Measurements from ENCODE around the gene HPS3.
A peak's percentile ranks its signal among the peaks of the same experiment; 100 is the strongest.

HPS3 gene

GRCh38 chr3:149160754-149161300 lies 31.4 kb downstream of the HPS3 start:
- Histone ChIP-seq H3K27ac (no peak overlapping the region), H3K27me3 (no peaks in the 10 kb centered on the region), H3K4me1 (peaks cover 8 to 10% (median 9%) of the 10 kb centered on the region in 10 experiments), H3K36me3 (peaks cover 56 to 99% (median 84%) of the 10 kb centered on the region in 11 experiments), H4K20me1 (no peaks in the 10 kb centered on the region), H3K9ac (no peak overlapping the region), H3K4me3 (no peak overlapping the region), H3K4me2 (no peak overlapping the region), H3K9me3 (replicated peaks in 1 of 11) (no peaks in the 10 kb centered on the region)
- TF ChIP-seq Cebpa-rat (IDR thresholded peaks at IDR 0.05), result no peak

GRCh38 chr3:149162007-149162406 lies 32.6 kb downstream of the HPS3 start:
- Histone ChIP-seq H3K4me3 (no peak overlapping the region), H4K20me1 (no peaks in the 10 kb centered on the region), H3K27ac (no peak overlapping the region), H3K4me2 (no peak overlapping the region), H3K9ac (no peak overlapping the region), H3K9me3 (replicated peaks in 1 of 11) (no peaks in the 10 kb centered on the region), H3K36me3 (peaks cover 53 to 100% (median 86%) of the 10 kb centered on the region in 11 experiments), H3K27me3 (no peaks in the 10 kb centered on the region), H3K4me1 (peaks cover 8 to 10% (median 9%) of the 10 kb centered on the region in 10 experiments)
- TF ChIP-seq Cebpa-rat (IDR thresholded peaks at IDR 0.05), result no peak

GRCh38 chr3:149163066-149163465 lies 33.6 kb downstream of the HPS3 start:
- H3K9ac ChIP-seq, result no peak overlapping the region
- H3K27ac ChIP-seq, result no peak overlapping the region
- peak overlapping the region; percentile 21 to 65 (median 40); a peak in 21 of 22 replicates for H3K4me2 ChIP-seq
- H3K36me3 ChIP-seq, result peaks cover 55 to 100% (median 85%) of the 10 kb centered on the region in 11 experiments
- H3K4me3 ChIP-seq, result no peak overlapping the region
- H4K20me1 ChIP-seq, result no peaks in the 10 kb centered on the region
- no peaks in the 10 kb centered on the region for H3K9me3 ChIP-seq (replicated peaks in 1 of 11)
- TF ChIP-seq Cebpa-rat (IDR thresholded peaks at IDR 0.05), result no peak
- H3K27me3 ChIP-seq, result no peaks in the 10 kb centered on the region
- peaks cover 8 to 10% (median 9%) of the 10 kb centered on the region in 10 experiments for H3K4me1 ChIP-seq

- H3K4me1 ChIP-seq, result peaks cover 4 to 6% (median 5%) of the 10 kb centered on the region in 10 experiments
- no peak overlapping the region for H3K9ac ChIP-seq
- peaks cover 65 to 100% (median 94%) of the 10 kb centered on the region in 11 experiments for H3K36me3 ChIP-seq
- no peaks in the 10 kb centered on the region for H3K27me3 ChIP-seq
- H3K4me3 ChIP-seq, result no peak overlapping the region
- H4K20me1 ChIP-seq, result no peaks in the 10 kb centered on the region; a peak in 1 of 22 replicates
- no peak overlapping the region for H3K4me2 ChIP-seq
- TF ChIP-seq Cebpa-rat (IDR thresholded peaks at IDR 0.05), result no peak
- peaks cover 0 to 5% (median 0%) of the 10 kb centered on the region in 11 experiments; a peak in 1 of 22 replicates for H3K9me3 ChIP-seq (replicated peaks in 1 of 11)
- no peak overlapping the region for H3K27ac ChIP-seq
These were observed 38.5 kb downstream of the HPS3 start for GRCh38 chr3:149167898-149168297.

- Histone ChIP-seq H3K9me3 (replicated peaks in 1 of 11) (peaks cover 0 to 5% (median 0%) of the 10 kb centered on the region in 11 experiments; a peak in 1 of 22 replicates), H3K4me1 (peaks cover 0 to 20% (median 18%) of the 10 kb centered on the region in 10 experiments; a peak in 17 of 20 replicates), H3K4me2 (no peak overlapping the region), H4K20me1 (no peaks in the 10 kb centered on the region; a peak in 1 of 22 replicates), H3K27ac (no peak overlapping the region), H3K9ac (no peak overlapping the region), H3K4me3 (no peak overlapping the region), H3K27me3 (no peaks in the 10 kb centered on the region), H3K36me3 (peaks cover 48 to 97% (median 74%) of the 10 kb centered on the region in 11 experiments)
- no peak for TF ChIP-seq Cebpa-rat (IDR thresholded peaks at IDR 0.05)
These were observed 41.2 kb downstream of the HPS3 start for GRCh38 chr3:149170672-149171071.

GRCh38 chr3:149174901-149175300 lies 45.5 kb downstream of the HPS3 start:
- H3K36me3 ChIP-seq, result peaks cover 40 to 88% (median 48%) of the 10 kb centered on the region in 11 experiments
- peaks cover 0 to 13% (median 9%) of the 10 kb centered on the region in 11 experiments; a peak in 18 of 22 replicates for H3K9me3 ChIP-seq (replicated peaks in 1 of 11)
- peak in 1 of 11 experiments; percentile 64; a peak in 4 of 22 replicates for TF ChIP-seq Cebpa-rat (IDR thresholded peaks at IDR 0.05)
- H3K4me2 ChIP-seq, result peak overlapping the region in 10 of 11 experiments; percentile 22 to 69 (median 47); a peak in 18 of 22 replicates
- H3K4me1 ChIP-seq, result peaks cover 2 to 22% (median 18%) of the 10 kb centered on the region in 10 experiments; a peak in 18 of 20 replicates
- H3K4me3 ChIP-seq, result no peak overlapping the region
- H3K27ac ChIP-seq, result peak overlapping the region in 6 of 11 experiments; percentile 10 to 58 (median 43); a peak in 9 of 22 replicates
- no peaks in the 10 kb centered on the region for H3K27me3 ChIP-seq
- no peaks in the 10 kb centered on the region; a peak in 1 of 22 replicates for H4K20me1 ChIP-seq
- H3K9ac ChIP-seq, result no peak overlapping the region

GRCh38 chr3:149177122-149177521 lies 47.7 kb downstream of the HPS3 start:
- Histone ChIP-seq H3K9ac (no peak overlapping the region), H3K27ac (no peak overlapping the region), H4K20me1 (no peaks in the 10 kb centered on the region), H3K9me3 (replicated peaks in 1 of 11) (peaks cover 0 to 13% (median 9%) of the 10 kb centered on the region in 11 experiments; a peak in 18 of 22 replicates), H3K36me3 (peaks cover 20 to 70% (median 28%) of the 10 kb centered on the region in 11 experiments; a peak in 21 of 22 replicates), H3K4me3 (no peak overlapping the region), H3K4me1 (peaks cover 7 to 22% (median 18%) of the 10 kb centered on the region in 10 experiments; a peak in 18 of 20 replicates), H3K27me3 (no peaks in the 10 kb centered on the region), H3K4me2 (no peak overlapping the region)
- TF ChIP-seq Cebpa-rat (IDR thresholded peaks at IDR 0.05), result no peak

- no peaks in the 10 kb centered on the region for H3K27me3 ChIP-seq
- H3K9ac ChIP-seq, result no peak overlapping the region
- H3K36me3 ChIP-seq, result peaks cover 7 to 51% (median 15%) of the 10 kb centered on the region in 11 experiments; a peak in 16 of 22 replicates
- H3K4me3 ChIP-seq, result no peak overlapping the region
- H3K27ac ChIP-seq, result no peak overlapping the region
- H3K9me3 ChIP-seq (replicated peaks in 1 of 11), result peaks cover 0 to 13% (median 9%) of the 10 kb centered on the region in 11 experiments; a peak in 18 of 22 replicates
- no peak for TF ChIP-seq Cebpa-rat (IDR thresholded peaks at IDR 0.05)
- H4K20me1 ChIP-seq, result no peaks in the 10 kb centered on the region
- peaks cover 7 to 18% (median 15%) of the 10 kb centered on the region in 10 experiments; a peak in 18 of 20 replicates for H3K4me1 ChIP-seq
- no peak overlapping the region for H3K4me2 ChIP-seq
These were observed 49.8 kb downstream of the HPS3 start for GRCh38 chr3:149179220-149179619.

- Histone ChIP-seq H3K4me2 (peak overlapping the region in 2 of 11 experiments; percentile 7 to 13; a peak in 1 of 22 replicates), H3K9ac (no peak overlapping the region), H3K27ac (no peak overlapping the region), H3K36me3 (peaks cover 7 to 43% (median 15%) of the 10 kb centered on the region in 11 experiments; a peak in 16 of 22 replicates), H4K20me1 (no peaks in the 10 kb centered on the region), H3K4me1 (peaks cover under 1 to 9% (median 6%) of the 10 kb centered on the region in 10 experiments; a peak in 15 of 20 replicates), H3K9me3 (replicated peaks in 1 of 11) (peaks cover 0 to 13% (median 9%) of the 10 kb centered on the region in 11 experiments; a peak in 18 of 22 replicates), H3K27me3 (no peaks in the 10 kb centered on the region), H3K4me3 (no peak overlapping the region)
- TF ChIP-seq Cebpa-rat (IDR thresholded peaks at IDR 0.05), result no peak
These were observed 50.7 kb downstream of the HPS3 start for GRCh38 chr3:149180057-149180573.
